ENCODE data around the gene GTF2IRD1.
A peak's percentile ranks its signal among the peaks of the same experiment; 100 is the strongest.
"Not testable (repeated sequence)": the region's sequence is repeated elsewhere in the genome, so short reads cannot be mapped to it uniquely, and the experiment has no call there.

The GTF2IRD1 gene

GRCh38 chr7:74453322-74454011 lies at the start of gene GTF2IRD1:
Gene GTF2IRD1, plus strand, starts transcription at chr7:74453906. Its CDS starts 54,175 bp downstream, at chr7:74508081.
- DNase-seq (ENCODE audit: low read depth), result peak; percentile 74

GRCh38 chr7:74404388-74404700 lies 49.4 kb upstream of the GTF2IRD1 start:
- no peak for DNase-seq (ENCODE audit: low read depth)

GRCh38 chr7:74404741-74405140 lies 49.0 kb upstream of the GTF2IRD1 start:
- no peak for DNase-seq (ENCODE audit: low read depth)

- DNase-seq (ENCODE audit: low read depth), result no peak
Observed at GRCh38 chr7:74405191-74405898, 48.4 kb upstream of the GTF2IRD1 start.

GRCh38 chr7:74405899-74406512 lies 47.7 kb upstream of the GTF2IRD1 start:
- DNase-seq (ENCODE audit: low read depth), result no peak

- DNase-seq (ENCODE audit: low read depth), result no peak
Observed at GRCh38 chr7:74407958-74408357, 45.7 kb upstream of the GTF2IRD1 start.

GRCh38 chr7:74409571-74409970 lies 44.1 kb upstream of the GTF2IRD1 start:
- DNase-seq (ENCODE audit: low read depth), result no peak

GRCh38 chr7:74410772-74411171 lies 42.9 kb upstream of the GTF2IRD1 start:
- no peak for DNase-seq (ENCODE audit: low read depth)

- DNase-seq (ENCODE audit: low read depth), result not testable (repeated sequence)
Observed at GRCh38 chr7:74411571-74411970, 42.1 kb upstream of the GTF2IRD1 start.

- no peak for DNase-seq (ENCODE audit: low read depth)
Observed at GRCh38 chr7:74412056-74412455, 41.6 kb upstream of the GTF2IRD1 start.

GRCh38 chr7:74412603-74413002 lies 41.1 kb upstream of the GTF2IRD1 start:
- no peak for DNase-seq (ENCODE audit: low read depth)

- DNase-seq (ENCODE audit: low read depth), result not testable (repeated sequence)
Observed at GRCh38 chr7:74414595-74415333, 38.9 kb upstream of the GTF2IRD1 start.

- DNase-seq (ENCODE audit: low read depth), result peak; percentile 45
Observed at GRCh38 chr7:74417419-74417971, 36.2 kb upstream of the GTF2IRD1 start.

- no peak for DNase-seq (ENCODE audit: low read depth)
Observed at GRCh38 chr7:74418076-74418475, 35.6 kb upstream of the GTF2IRD1 start.

GRCh38 chr7:74418538-74418937 lies 35.2 kb upstream of the GTF2IRD1 start:
- no peak for DNase-seq (ENCODE audit: low read depth)

- DNase-seq (ENCODE audit: low read depth), result not testable (repeated sequence)
Observed at GRCh38 chr7:74419232-74419631, 34.5 kb upstream of the GTF2IRD1 start.

GRCh38 chr7:74420006-74420405 lies 33.7 kb upstream of the GTF2IRD1 start:
- no peak for DNase-seq (ENCODE audit: low read depth)

GRCh38 chr7:74424291-74424880 lies 29.3 kb upstream of the GTF2IRD1 start:
- no peak for DNase-seq (ENCODE audit: low read depth)

GRCh38 chr7:74428023-74428422 lies 25.7 kb upstream of the GTF2IRD1 start:
- DNase-seq (ENCODE audit: low read depth), result no peak

- DNase-seq (ENCODE audit: low read depth), result peak; percentile 90
Observed at GRCh38 chr7:74429153-74429747, 24.5 kb upstream of the GTF2IRD1 start.

- not testable (repeated sequence) for DNase-seq (ENCODE audit: low read depth)
Observed at GRCh38 chr7:74430409-74430808, 23.3 kb upstream of the GTF2IRD1 start.
